ENCODE data around the gene STC2. TPM values are rescaled to one million over a fixed set of nuclear protein-coding genes. Genes with fewer than 3 reads are reported as not detected.
A peak's percentile ranks its signal among the peaks of the same experiment; 100 is the strongest.

STC2 gene
- total RNA-seq, 1 experiment from 2014 or later: 224 TPM

DNA sequence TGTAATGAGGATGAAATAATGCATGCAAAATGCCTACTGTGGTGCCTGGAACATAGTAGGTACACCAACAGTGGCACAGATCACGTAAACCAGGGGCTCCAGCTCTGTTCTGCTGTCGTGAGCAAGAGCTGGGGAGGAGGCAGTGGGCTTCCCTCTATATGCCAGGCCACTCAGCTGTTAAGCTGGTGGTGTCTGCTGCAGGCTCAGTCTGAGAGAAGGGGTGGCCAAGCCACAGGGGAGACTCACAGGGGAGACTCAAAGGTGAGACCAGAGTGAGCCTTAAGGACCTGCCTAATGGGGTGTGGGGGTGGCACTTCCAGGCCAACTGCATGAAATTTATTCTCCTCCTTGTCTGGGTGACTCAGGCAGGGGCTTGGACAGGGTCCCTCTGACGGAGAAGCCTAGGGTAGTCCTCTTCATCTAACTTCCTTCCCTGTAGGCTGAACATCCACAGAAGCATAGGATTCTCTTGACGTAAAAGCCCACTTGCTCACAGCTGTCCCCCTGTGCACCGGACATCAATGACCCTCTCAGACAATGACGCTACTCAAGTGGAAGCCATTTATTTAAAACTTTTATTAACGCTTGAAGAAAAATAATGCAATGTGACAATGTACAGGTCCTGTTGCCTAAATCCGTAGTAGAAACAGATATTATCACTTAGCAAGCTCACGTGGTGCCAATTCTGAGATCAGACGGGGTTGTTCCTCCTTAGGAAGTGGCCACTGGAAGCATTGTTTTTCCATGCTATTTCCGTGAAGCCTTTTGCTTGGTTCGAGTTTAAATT lies 13.9 kb downstream of the STC2 start:
- Histone ChIP-seq H3K9me3 (no peaks in the 10 kb centered on the region), H3K4me1 (no peaks in the 10 kb centered on the region; the same call in 1 of the 2 replicates), H3K4me3 (ENCODE audit: low read depth, low read length) (no peak overlapping the region), H3K36me3 (ENCODE audit: control insufficient read depth, insufficient read depth, low read length) (peaks cover 3% of the 10 kb centered on the region; the same call in 1 of the 2 replicates), H3K27me3 (replicated peaks; ENCODE audit: control insufficient read depth, insufficient read depth, low read length) (no peaks in the 10 kb centered on the region)
- no peaks in the 10 kb centered on the region for H3K27me3 Mint-ChIP-seq (ENCODE audit: insufficient read depth, unreplicated experiment)
- BruUV-seq (replicated peaks): no TSS peak
- peak overlapping the region; percentile 33 for H3K27ac Mint-ChIP-seq (ENCODE audit: unreplicated experiment)
- no peak overlapping the region for H3K4me3 Mint-ChIP-seq (ENCODE audit: unreplicated experiment)
- ChIA-PET CTCF (no interaction called here), POLR2A (interaction anchor here (9.8 kb wide), 1 partner anchor 14 kb away, joined by 72 read pairs; the partner anchor contains the start of gene STC2)
- peak in 1 of 2 experiments; percentile 31 for DNase-seq
- intact Hi-C loops (cut with micrococcal nuclease; ENCODE audit: unreplicated experiment): loop anchor here (1.0 to 2.0 kb wide), 2 partner anchors 16 to 20 kb away; no protein-coding TSS in a partner anchor
- TF ChIP-seq, protein P1, sequence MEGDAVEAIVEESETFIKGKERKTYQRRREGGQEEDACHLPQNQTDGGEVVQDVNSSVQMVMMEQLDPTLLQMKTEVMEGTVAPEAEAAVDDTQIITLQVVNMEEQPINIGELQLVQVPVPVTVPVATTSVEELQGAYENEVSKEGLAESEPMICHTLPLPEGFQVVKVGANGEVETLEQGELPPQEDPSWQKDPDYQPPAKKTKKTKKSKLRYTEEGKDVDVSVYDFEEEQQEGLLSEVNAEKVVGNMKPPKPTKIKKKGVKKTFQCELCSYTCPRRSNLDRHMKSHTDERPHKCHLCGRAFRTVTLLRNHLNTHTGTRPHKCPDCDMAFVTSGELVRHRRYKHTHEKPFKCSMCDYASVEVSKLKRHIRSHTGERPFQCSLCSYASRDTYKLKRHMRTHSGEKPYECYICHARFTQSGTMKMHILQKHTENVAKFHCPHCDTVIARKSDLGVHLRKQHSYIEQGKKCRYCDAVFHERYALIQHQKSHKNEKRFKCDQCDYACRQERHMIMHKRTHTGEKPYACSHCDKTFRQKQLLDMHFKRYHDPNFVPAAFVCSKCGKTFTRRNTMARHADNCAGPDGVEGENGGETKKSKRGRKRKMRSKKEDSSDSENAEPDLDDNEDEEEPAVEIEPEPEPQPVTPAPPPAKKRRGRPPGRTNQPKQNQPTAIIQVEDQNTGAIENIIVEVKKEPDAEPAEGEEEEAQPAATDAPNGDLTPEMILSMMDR (IDR thresholded peaks at IDR 0.05; ENCODE audit: insufficient read depth in 1 of 2, low read depth in 1 of 2, low read length in 1 of 2, severe bottlenecking in 1 of 2, unreplicated experiment in 1 of 2): no peak
- H3K9me3 Mint-ChIP-seq (ENCODE audit: unreplicated experiment): no peaks in the 10 kb centered on the region
- H3K36me3 Mint-ChIP-seq (ENCODE audit: insufficient read depth, unreplicated experiment): peaks cover 74% of the 10 kb centered on the region
- H3K4me1 Mint-ChIP-seq (ENCODE audit: low read depth, unreplicated experiment): peaks cover 19% of the 10 kb centered on the region

DNA sequence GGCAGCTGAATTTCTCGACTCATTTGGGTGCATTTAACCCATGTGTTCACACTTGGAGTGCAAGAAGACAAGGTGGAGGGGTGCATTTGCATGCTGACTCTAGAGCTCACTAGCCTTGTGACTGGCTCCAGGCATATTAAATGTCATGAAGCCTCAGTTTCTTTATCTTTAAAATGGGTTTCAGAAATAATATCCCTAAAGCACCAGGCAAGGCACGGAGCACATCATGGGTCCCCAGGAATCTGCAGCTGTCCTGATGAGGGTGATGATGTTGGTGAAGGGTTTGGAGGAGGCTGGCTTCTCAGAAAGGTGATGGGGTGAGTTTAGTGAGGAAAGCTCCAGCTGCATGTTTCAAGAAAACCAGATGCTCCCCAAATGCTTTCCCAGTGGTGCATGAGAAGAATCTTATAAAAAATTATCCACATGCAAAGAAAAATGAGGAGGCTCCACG lies 14.8 kb downstream of the STC2 start:
- Mint-ChIP-seq H3K4me1 (ENCODE audit: low read depth, unreplicated experiment) (peaks cover 14% of the 10 kb centered on the region), H3K27ac (ENCODE audit: unreplicated experiment) (peak overlapping the region; percentile 33), H3K4me3 (ENCODE audit: unreplicated experiment) (no peak overlapping the region), H3K9me3 (ENCODE audit: unreplicated experiment) (peaks cover 6% of the 10 kb centered on the region), H3K36me3 (ENCODE audit: insufficient read depth, unreplicated experiment) (peaks cover 65% of the 10 kb centered on the region), H3K27me3 (ENCODE audit: insufficient read depth, unreplicated experiment) (no peaks in the 10 kb centered on the region)
- peaks cover 2% of the 10 kb centered on the region; the same call in 1 of the 2 replicates for H3K9me3 ChIP-seq
- TF ChIP-seq, protein P1 (IDR thresholded peaks at IDR 0.05; ENCODE audit: insufficient read depth in 1 of 2, low read depth in 1 of 2, low read length in 1 of 2, severe bottlenecking in 1 of 2, unreplicated experiment in 1 of 2): no peak
- H3K36me3 ChIP-seq (ENCODE audit: control insufficient read depth, insufficient read depth, low read length): peaks cover 3% of the 10 kb centered on the region; the same call in 1 of the 2 replicates
- ChIA-PET POLR2A (interaction anchor here (9.8 kb wide), 1 partner anchor 15 kb away, joined by 72 read pairs; the partner anchor contains the start of gene STC2), CTCF (interaction anchor here (0.6 to 1.4 kb wide), 4 partner anchors 18 to 306 kb away, joined by 3 to 4 read pairs (median 3); partner anchors contain the start of gene BOD1)
- intact Hi-C loops (cut with micrococcal nuclease; ENCODE audit: unreplicated experiment): no loop called here
- no peaks in the 10 kb centered on the region for H3K27me3 ChIP-seq (replicated peaks; ENCODE audit: control insufficient read depth, insufficient read depth, low read length)
- H3K4me1 ChIP-seq: no peaks in the 10 kb centered on the region; the same call in 1 of the 2 replicates
- DNase-seq: peak in 1 of 2 experiments; percentile 14
- H3K4me3 ChIP-seq (ENCODE audit: low read depth, low read length): no peak overlapping the region
- BruUV-seq (replicated peaks): no TSS peak

DNA sequence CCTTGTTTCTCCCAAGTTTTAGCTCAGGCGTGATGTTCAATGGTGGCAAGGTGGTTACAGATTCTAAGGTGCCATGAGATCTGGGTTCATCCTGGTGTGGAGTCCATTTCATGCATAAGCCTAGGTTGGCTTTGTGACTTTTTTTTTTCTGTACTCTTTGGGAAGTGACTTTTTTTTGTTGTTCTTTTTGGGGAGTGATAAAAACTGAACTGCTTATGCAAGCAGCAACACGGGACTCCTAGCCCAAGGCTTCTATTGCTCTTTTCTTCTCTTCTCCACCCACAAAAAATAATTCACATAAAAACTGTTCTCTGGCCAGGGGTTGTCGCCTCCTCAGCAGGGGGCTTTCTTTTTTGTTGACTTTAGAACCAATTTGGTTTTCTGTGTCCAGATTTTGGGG lies 15.4 kb downstream of the STC2 start:
- TF ChIP-seq, protein P1 (IDR thresholded peaks at IDR 0.05; ENCODE audit: insufficient read depth in 1 of 2, low read depth in 1 of 2, low read length in 1 of 2, severe bottlenecking in 1 of 2, unreplicated experiment in 1 of 2): no peak
- Histone ChIP-seq H3K27me3 (replicated peaks; ENCODE audit: control insufficient read depth, insufficient read depth, low read length) (no peaks in the 10 kb centered on the region), H3K9me3 (peaks cover 7% of the 10 kb centered on the region; the same call in 1 of the 2 replicates), H3K4me1 (no peaks in the 10 kb centered on the region; the same call in 1 of the 2 replicates), H3K4me3 (ENCODE audit: low read depth, low read length) (no peak overlapping the region), H3K36me3 (ENCODE audit: control insufficient read depth, insufficient read depth, low read length) (no peaks in the 10 kb centered on the region; the same call in 1 of the 2 replicates)
- BruUV-seq (replicated peaks): no TSS peak
- DNase-seq: no peak
- ChIA-PET POLR2A (interaction anchor here (9.8 kb wide), 1 partner anchor 16 kb away, joined by 72 read pairs; the partner anchor contains the start of gene STC2), CTCF (interaction anchor here (0.6 to 1.4 kb wide), 5 partner anchors 19 to 552 kb away, joined by 3 to 5 read pairs (median 3); partner anchors contain the start of gene BOD1)
- H3K9me3 Mint-ChIP-seq (ENCODE audit: unreplicated experiment): peaks cover 10% of the 10 kb centered on the region
- no peak overlapping the region for H3K4me3 Mint-ChIP-seq (ENCODE audit: unreplicated experiment)
- peaks cover 59% of the 10 kb centered on the region for H3K36me3 Mint-ChIP-seq (ENCODE audit: insufficient read depth, unreplicated experiment)
- peak overlapping the region; percentile 33 for H3K27ac Mint-ChIP-seq (ENCODE audit: unreplicated experiment)
- peaks cover 8% of the 10 kb centered on the region for H3K4me1 Mint-ChIP-seq (ENCODE audit: low read depth, unreplicated experiment)
- intact Hi-C loops (cut with micrococcal nuclease; ENCODE audit: unreplicated experiment): no loop called here
- no peaks in the 10 kb centered on the region for H3K27me3 Mint-ChIP-seq (ENCODE audit: insufficient read depth, unreplicated experiment)

Measured in Caco-2 (cell line).